GM18499 (cell line): ENCODE results near the gene MSI2.

Experiments
- ATAC-seq: cut with Tn5 transposase; IDR thresholded peaks from one replicate; pipeline ENCODE4 v1.9.1; 2021; ENCODE audit warnings: moderate number of reproducible peaks; ENCODE audit not compliant: insufficient read depth, unreplicated experiment

The MSI2 gene

GRCh38 chr17:57447990-57448758 lies 191.9 kb downstream of the MSI2 start:
- no peak for ATAC-seq

GRCh38 chr17:57448759-57449283 lies 192.5 kb downstream of the MSI2 start:
- no peak for ATAC-seq

GRCh38 chr17:57451191-57451590 lies 194.9 kb downstream of the MSI2 start:
- no peak for ATAC-seq

- no peak for ATAC-seq
Observed at GRCh38 chr17:57451643-57452042, 195.3 kb downstream of the MSI2 start.

- no peak for ATAC-seq
Observed at GRCh38 chr17:57453841-57454425, 197.6 kb downstream of the MSI2 start.

- ATAC-seq = no peak
Observed at GRCh38 chr17:57454729-57455062, 198.4 kb downstream of the MSI2 start.

GRCh38 chr17:57455063-57455914 lies 199.0 kb downstream of the MSI2 start:
- peak; percentile 82 for ATAC-seq

GRCh38 chr17:57456622-57457021 lies 200.3 kb downstream of the MSI2 start:
- ATAC-seq = no peak

GRCh38 chr17:57457188-57457587 lies 200.9 kb downstream of the MSI2 start:
- ATAC-seq = no peak

GRCh38 chr17:57458718-57459285 lies 202.5 kb downstream of the MSI2 start:
- ATAC-seq = no peak

- ATAC-seq = no peak
Observed at GRCh38 chr17:57459286-57459915, 203.1 kb downstream of the MSI2 start.

GRCh38 chr17:57461082-57461481 lies 204.8 kb downstream of the MSI2 start:
- ATAC-seq = no peak

GRCh38 chr17:57462007-57462579 lies 205.8 kb downstream of the MSI2 start:
- ATAC-seq = no peak

- ATAC-seq = peak; percentile 79
Observed at GRCh38 chr17:57463103-57463885, 207.0 kb downstream of the MSI2 start.

- no peak for ATAC-seq
Observed at GRCh38 chr17:57464191-57464864, 208.0 kb downstream of the MSI2 start.

- ATAC-seq = no peak
Observed at GRCh38 chr17:57465610-57466009, 209.3 kb downstream of the MSI2 start.

GRCh38 chr17:57466017-57466471 lies 209.7 kb downstream of the MSI2 start:
- no peak for ATAC-seq

GRCh38 chr17:57466521-57466920 lies 210.2 kb downstream of the MSI2 start:
- no peak for ATAC-seq
